GM12878 (cell line): ENCODE measurements around the gene EPHA1. TPM values are rescaled to one million over a fixed set of nuclear protein-coding genes. Genes with fewer than 3 reads are reported as not detected.

Experiments
- ATAC-seq: fragments of 200-7000 bp; cut with Tn5 transposase; 3 replicates; pipeline ENCODE4 v1.9.1; 2020; ENCODE audit warnings: mild to moderate bottlenecking, moderate library complexity
- BruUV-seq: library from RNA; stranded (reverse); fragments of 400-500 nt; replicated peaks from 2 replicates; lab custom pipeline; 2021; lab: Mats Ljungman, UMichigan
- CTCF ChIA-PET: fragments of 300-600 bp; sonication (Branson Sonifier 250); formaldehyde crosslinking; extraction: SDS; loops from one replicate; lab custom pipeline; 2021; ENCODE audit warnings: inconsistent platforms; lab: Yijun Ruan, JAX
- POLR2A ChIA-PET: fragments of 350-600 bp; formaldehyde crosslinking; extraction: SDS; loops from one replicate; lab custom pipeline; 2021; ENCODE audit warnings: inconsistent platforms; lab: Charles Lee
- RAD21 ChIA-PET: fragments of 300-600 bp; sonication (Branson Sonifier 250); formaldehyde crosslinking; loops from one replicate; lab custom pipeline; 2023; ENCODE audit warnings: antibody characterized with exemption; ENCODE audit not compliant: unreplicated experiment; lab: Charles Lee
- SMC1A ChIA-PET: fragments of 300-600 bp; sonication (Branson Sonifier 250); formaldehyde crosslinking; loops from one replicate; lab custom pipeline; 2023; ENCODE audit not compliant: unreplicated experiment, uncharacterized antibody; lab: Charles Lee
- DNase-seq: peaks from one replicate; pipeline ENCODE4 v3.0.0-alpha.2; 2011; ENCODE audit warnings: low read depth, low spot score
- FAIRE-seq: peaks from 3 replicates; lab custom pipeline; 2011; peaks lifted over from hg19 to GRCh38; lab: Jason Lieb, UNC
- H2AFZ ChIP-seq: 2 replicates; pipeline ENCODE4 v1.6.0; 2011; ENCODE audit warnings: low read depth, low read length, control low read depth; ENCODE audit not compliant: control insufficient read depth
- H3K27ac ChIP-seq: 2 replicates; pipeline ENCODE4 v1.5.1; 2011; ENCODE audit warnings: control low read depth; ENCODE audit not compliant: control insufficient read depth, insufficient read depth
- H3K27me3 ChIP-seq, 2 experiments: replicated peaks in 1 of 2; 2 replicates each; pipeline versions ENCODE4 v1.6.0 to v1.6.1; 2011; ENCODE audit warnings: low read length in 1 of 2; ENCODE audit not compliant: control insufficient read depth in 2 of 2, insufficient read depth in 2 of 2
- H3K36me3 ChIP-seq, 2 experiments: 2 replicates each; pipeline ENCODE4 v1.5.1; 2011; ENCODE audit warnings: low read length in 1 of 2; ENCODE audit not compliant: control insufficient read depth in 2 of 2, insufficient read depth in 2 of 2
- H3K4me1 ChIP-seq: 2 replicates; pipeline ENCODE4 v1.6.1; 2011; ENCODE audit warnings: mild to moderate bottlenecking, low read length, moderate library complexity, mixed read lengths; ENCODE audit not compliant: control insufficient read depth, insufficient read depth
- H3K4me2 ChIP-seq: 2 replicates; pipeline ENCODE4 v1.6.0; 2011; ENCODE audit warnings: control low read depth; ENCODE audit not compliant: control insufficient read depth, insufficient read depth
- H3K4me3 ChIP-seq: fragments of 200-600 bp; sonication (generic); 2 replicates; pipeline ENCODE4 v1.5.1; 2016
- H3K79me2 ChIP-seq: 2 replicates; pipeline ENCODE4 v1.6.0; 2011; ENCODE audit warnings: low read length; ENCODE audit not compliant: control insufficient read depth, insufficient read depth
- H3K9ac ChIP-seq: 2 replicates; pipeline ENCODE4 v1.8.0; 2011; ENCODE audit warnings: low read length, control low read depth, mixed read lengths; ENCODE audit not compliant: control insufficient read depth, insufficient read depth
- H3K9me3 ChIP-seq: replicated peaks from 3 replicates; pipeline ENCODE4 v1.5.1; 2011; ENCODE audit warnings: mild to moderate bottlenecking, low read length; ENCODE audit not compliant: control insufficient read depth, insufficient read depth
- H4K20me1 ChIP-seq: 2 replicates; pipeline ENCODE4 v1.6.0; 2011; ENCODE audit not compliant: control insufficient read depth, insufficient read depth
- DPF2 ChIP-seq: fragments of 450-650 bp; IDR thresholded peaks from 2 replicates; pipeline ENCODE4 v1.6.1; 2017; ENCODE audit warnings: mild to moderate bottlenecking
- E4F1 ChIP-seq: fragments of 450-650 bp; IDR thresholded peaks from 2 replicates; pipeline ENCODE4 v1.6.1; 2018; ENCODE audit warnings: borderline replicate concordance, mild to moderate bottlenecking; ENCODE audit not compliant: partially characterized antibody
- FOS ChIP-seq: IDR thresholded peaks from 3 replicates; pipeline ENCODE4 v1.6.1; 2011; ENCODE audit warnings: borderline replicate concordance; ENCODE audit not compliant: insufficient read length; ENCODE audit errors: extremely low read depth
- FOXM1 ChIP-seq: IDR thresholded peaks from 2 replicates; pipeline ENCODE4 v1.6.1; 2012; ENCODE audit warnings: low read depth, mild to moderate bottlenecking, inconsistent platforms, low read length, moderate library complexity
- KLF5 ChIP-seq: fragments of 450-650 bp; IDR thresholded peaks from 2 replicates; pipeline ENCODE4 v1.6.1; 2014; ENCODE audit warnings: mild to moderate bottlenecking; ENCODE audit not compliant: partially characterized antibody
- MYB ChIP-seq: fragments of 150-350 bp; IDR thresholded peaks from 2 replicates; pipeline ENCODE4 v1.6.1; 2014; ENCODE audit warnings: mild to moderate bottlenecking, low read depth, low read length, borderline replicate concordance
- RBBP5 ChIP-seq: fragments of 200-600 bp; sonication (generic); conservative IDR thresholded peaks from 2 replicates; pipeline ENCODE4 v1.6.1; 2016
- SREBF1 ChIP-seq: IDR thresholded peaks from 2 replicates; pipeline ENCODE4 v1.6.1; 2012; ENCODE audit warnings: mild to moderate bottlenecking, low read length
- SRF ChIP-seq, 2 experiments: IDR thresholded peaks; 2 replicates each; pipeline ENCODE4 v1.6.1; 2011; ENCODE audit warnings: low read depth in 2 of 2, low read length in 2 of 2, mild to moderate bottlenecking in 1 of 2, moderate library complexity in 1 of 2
- WGBS: methylation state at CpG from one replicate; pipeline ENCODE4 v1.1.6; 2016; ENCODE audit warnings: low lambda C conversion rate; ENCODE audit not compliant: insufficient replicate concordance, insufficient coverage; ENCODE audit errors: missing lambda C conversion rate; 5-methylcytosine and 5-hydroxymethylcytosine counted together
- in situ Hi-C: fragments of 300-500 bp; cut with MboI; formaldehyde crosslinking; loops from 9 replicates; pipeline ENCODE4 v1.14.3; 2018; ENCODE audit warnings: mixed read lengths
- intact Hi-C: fragments of 100-400 bp; cut with micrococcal nuclease; formaldehyde crosslinking; loops from one replicate; pipeline ENCODE4 v1.14.2; 2022; ENCODE audit not compliant: unreplicated experiment
- polyA plus RNA-seq, 11 experiments: library from polyadenylated mRNA; depleted of rRNA in 4 of 11; unstranded in 6 of 11; stranded (reverse) in 5 of 11; fragments of >200 nt; fragmentation: Nextera tagmentation in 4 of 11; fragmentation: Illumina TruSeq in 1 of 11; extraction: Ambion mirVana in 4 of 11; extraction: Trizol in 1 of 11; gene quantifications; 1 replicate in 1 of 11; 2 replicates in 10 of 11; pipeline versions ENCODE4 v1.2.1 to v1.2.3, GENCODE V29; 2011 to 2016; ENCODE audit warnings: inconsistent platforms in 2 of 11, missing spikeins in 2 of 11, low read depth in 1 of 11
- total RNA-seq, 4 experiments: library from RNA; depleted of rRNA in 3 of 4; stranded (reverse); fragments of >200 nt in 3 of 4; fragmentation: Illumina TruSeq in 1 of 4; extraction: Trizol in 1 of 4; gene quantifications; 2 replicates each; pipeline versions ENCODE4 v1.2.1 to v1.2.3, GENCODE V29; 2013 to 2021
- TF ChIP-seq, protein P1 (sequence below), 3 experiments: IDR thresholded peaks in 2 of 3; conservative IDR thresholded peaks in 1 of 3; 2 replicates each; pipeline ENCODE4 v1.5.1; 2011; ENCODE audit warnings: low read depth in 3 of 3, low read length in 3 of 3, mild to moderate bottlenecking in 3 of 3, control low read depth in 2 of 3, moderate library complexity in 2 of 3, inconsistent platforms in 1 of 3, mixed read lengths in 1 of 3; ENCODE audit not compliant: control insufficient read depth in 2 of 3, insufficient read depth in 1 of 3; ENCODE audit errors: extremely low read depth in 1 of 3

EPHA1 gene
- total and polyA plus RNA-seq, 10 of the 15 experiments (the other 5 are each of a cell fraction or from before 2014, with no cell fraction given): 0.11 to 0.35 (median 0.24) TPM; not detected in 6

DNA sequence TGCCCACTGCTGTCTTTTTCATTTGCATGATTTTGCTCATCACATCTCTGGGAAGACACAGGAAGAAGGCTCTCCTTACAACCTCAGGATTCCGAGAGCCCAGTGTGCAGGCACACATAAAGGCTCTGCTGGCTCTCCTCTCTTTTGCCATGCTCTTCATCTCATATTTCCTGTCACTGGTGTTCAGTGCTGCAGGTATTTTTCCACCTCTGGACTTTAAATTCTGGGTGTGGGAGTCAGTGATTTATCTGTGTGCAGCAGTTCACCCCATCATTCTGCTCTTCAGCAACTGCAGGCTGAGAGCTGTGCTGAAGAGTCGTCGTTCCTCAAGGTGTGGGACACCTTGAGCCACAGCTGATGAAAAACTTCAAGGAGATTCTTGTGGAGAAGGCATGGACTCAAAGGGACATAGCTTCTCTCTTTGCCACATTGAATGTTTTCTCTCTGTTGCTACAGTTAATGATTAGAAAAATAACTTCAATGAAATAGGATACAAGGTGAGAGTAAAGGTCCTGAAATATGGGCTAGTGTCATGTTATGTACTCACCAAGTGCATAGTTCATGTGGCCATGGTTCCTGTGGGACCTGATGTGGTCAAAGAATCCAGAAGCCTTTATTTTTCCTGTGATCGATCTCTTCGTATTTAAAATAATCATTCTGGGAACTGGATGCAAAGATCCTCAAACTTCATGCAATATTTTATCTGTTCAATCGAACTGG is 35.6 kb upstream of the EPHA1 start:
- no peak overlapping the region for H3K4me2 ChIP-seq
- peaks cover 0 to 3% of the 10 kb centered on the region in 2 experiments; a peak in 2 of 4 replicates for H3K27me3 ChIP-seq
- POLR2A ChIA-PET: no interaction called here
- DNase-seq: no peak
- H3K9ac ChIP-seq: no peak overlapping the region
- no peak for ATAC-seq
- H3K4me3 ChIP-seq: no peak overlapping the region
- H3K27ac ChIP-seq: no peak overlapping the region
- no peaks in the 10 kb centered on the region for H3K9me3 ChIP-seq
- in situ Hi-C loops: no loop called here
- no peaks in the 10 kb centered on the region for H3K36me3 ChIP-seq
- H3K79me2 ChIP-seq: no peaks in the 10 kb centered on the region
- TF ChIP-seq E4F1: no peak
- no peak for TF ChIP-seq DPF2
- no peak for TF ChIP-seq FOS
- TF ChIP-seq, protein P1, sequence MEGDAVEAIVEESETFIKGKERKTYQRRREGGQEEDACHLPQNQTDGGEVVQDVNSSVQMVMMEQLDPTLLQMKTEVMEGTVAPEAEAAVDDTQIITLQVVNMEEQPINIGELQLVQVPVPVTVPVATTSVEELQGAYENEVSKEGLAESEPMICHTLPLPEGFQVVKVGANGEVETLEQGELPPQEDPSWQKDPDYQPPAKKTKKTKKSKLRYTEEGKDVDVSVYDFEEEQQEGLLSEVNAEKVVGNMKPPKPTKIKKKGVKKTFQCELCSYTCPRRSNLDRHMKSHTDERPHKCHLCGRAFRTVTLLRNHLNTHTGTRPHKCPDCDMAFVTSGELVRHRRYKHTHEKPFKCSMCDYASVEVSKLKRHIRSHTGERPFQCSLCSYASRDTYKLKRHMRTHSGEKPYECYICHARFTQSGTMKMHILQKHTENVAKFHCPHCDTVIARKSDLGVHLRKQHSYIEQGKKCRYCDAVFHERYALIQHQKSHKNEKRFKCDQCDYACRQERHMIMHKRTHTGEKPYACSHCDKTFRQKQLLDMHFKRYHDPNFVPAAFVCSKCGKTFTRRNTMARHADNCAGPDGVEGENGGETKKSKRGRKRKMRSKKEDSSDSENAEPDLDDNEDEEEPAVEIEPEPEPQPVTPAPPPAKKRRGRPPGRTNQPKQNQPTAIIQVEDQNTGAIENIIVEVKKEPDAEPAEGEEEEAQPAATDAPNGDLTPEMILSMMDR (IDR thresholded peaks at IDR 0.05 in 2 of 3, conservative IDR thresholded peaks at IDR 0.05 in 1 of 3; ENCODE audit: control insufficient read depth in 2 of 3, extremely low read depth in 1 of 3, insufficient read depth in 1 of 3, low read depth in 3 of 3, low read length in 3 of 3): no peak
- TF ChIP-seq MYB: no peak
- no peak for TF ChIP-seq KLF5
- TF ChIP-seq RBBP5: no peak
- no peak for TF ChIP-seq SRF (IDR thresholded peaks at IDR 0.05; ENCODE audit: low read depth in 2 of 2, low read length in 2 of 2)
- no peak for TF ChIP-seq SREBF1
- TF ChIP-seq FOXM1: no peak
- H4K20me1 ChIP-seq: no peaks in the 10 kb centered on the region
- H3K4me1 ChIP-seq: no peaks in the 10 kb centered on the region
- BruUV-seq: no TSS peak
- intact Hi-C loops: no loop called here
- WGBS: 41% methylated on average over 6 of the region's 6 CpGs
- CTCF ChIA-PET: no interaction called here
- RAD21 ChIA-PET: no interaction called here
- SMC1A ChIA-PET: interaction anchor here (0.6 kb wide), 1 partner anchor 520 kb away, joined by 3 read pairs; no protein-coding TSS in a partner anchor
- FAIRE-seq: no peak
- H2AFZ ChIP-seq: no peak overlapping the region
